ENCODE measurements around the gene NBL1.

Gene NBL1

DNA sequence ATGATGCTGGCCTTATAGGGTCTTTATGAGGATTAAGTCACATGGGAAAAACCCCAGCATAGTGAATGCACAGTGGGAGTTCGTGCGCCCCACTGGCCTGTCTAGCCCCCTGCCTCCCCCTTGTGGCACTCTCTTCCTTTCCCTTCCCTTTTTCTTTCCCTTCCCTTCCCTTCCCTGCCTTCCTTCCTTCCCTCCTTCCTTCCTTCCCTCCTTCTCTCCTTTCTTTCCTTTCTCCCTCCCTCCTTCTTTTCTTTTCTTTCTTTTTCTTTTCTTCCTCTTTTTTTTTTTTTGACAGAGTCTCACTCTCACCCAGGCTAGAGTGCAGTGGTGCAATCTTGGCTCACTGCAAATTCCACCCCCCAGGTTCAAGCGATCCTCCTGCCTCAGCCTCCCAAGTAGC, 59.2 kb downstream of the NBL1 start:
- DNase-seq (ENCODE audit: low spot score), result no peak

DNA sequence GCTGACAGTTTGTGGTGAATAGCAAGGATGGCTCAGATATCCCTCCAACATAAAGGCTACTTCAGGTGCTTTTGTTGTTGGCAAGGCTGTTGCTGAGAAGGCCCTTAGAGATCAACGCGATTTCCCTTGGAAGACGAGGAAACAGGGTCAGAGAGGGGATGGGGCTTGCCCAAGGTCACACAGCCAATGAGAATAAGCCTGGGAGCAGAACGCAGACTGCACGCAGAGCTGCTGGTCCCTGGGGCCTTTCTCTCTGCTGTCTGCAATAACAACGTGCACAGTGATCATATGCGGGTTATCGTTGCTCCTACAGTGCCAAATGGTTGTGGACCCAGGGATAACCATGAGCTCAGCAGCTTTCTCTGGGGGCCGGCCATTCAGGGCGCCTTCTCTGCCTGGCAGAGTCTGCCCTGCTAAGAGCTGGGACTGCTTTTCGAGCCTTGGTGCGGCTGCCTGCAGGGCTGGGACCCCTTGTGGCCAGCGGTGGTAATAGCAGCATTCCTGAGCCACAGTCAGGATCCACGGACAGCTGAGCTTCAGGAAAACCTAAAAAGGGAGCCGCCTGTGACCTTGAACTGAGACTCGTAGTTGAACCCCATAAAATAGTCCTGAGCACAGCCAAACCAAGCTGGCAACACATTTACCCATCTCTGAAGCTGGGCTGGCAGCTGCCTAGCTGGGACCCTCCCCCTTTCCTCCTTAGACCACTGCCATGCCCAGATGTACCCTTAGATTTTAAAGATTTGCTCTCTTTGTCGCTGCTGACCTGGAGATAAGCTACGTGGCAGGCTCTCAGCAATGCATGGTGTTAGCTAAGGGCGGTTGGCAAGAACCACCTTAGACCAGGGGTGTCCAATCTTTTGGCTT, 60.4 kb downstream of the NBL1 start:
- peak; percentile 27 for DNase-seq (ENCODE audit: low spot score)

GRCh38 chr1:19705464-19705863, 61.4 kb downstream of the NBL1 start:
- DNase-seq (ENCODE audit: low spot score), result no peak

DNA sequence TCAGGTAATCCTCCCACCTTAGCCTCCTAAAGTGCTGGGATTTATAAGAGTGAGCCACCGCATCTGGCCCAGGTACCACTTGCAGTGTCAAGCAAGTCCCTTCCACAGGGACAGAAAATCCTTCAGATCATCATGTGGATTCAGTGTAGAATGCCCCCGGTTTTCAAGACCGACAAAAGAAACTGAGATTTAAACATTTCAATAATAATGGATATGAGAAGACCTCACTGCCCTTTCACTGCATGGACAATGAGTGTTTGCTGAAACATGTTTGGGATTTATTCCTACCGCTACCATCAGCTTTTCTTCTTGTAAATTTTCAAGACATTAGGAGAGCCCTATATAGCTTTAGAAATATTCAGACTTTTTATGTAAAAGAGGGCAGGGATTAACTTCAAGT, 62.0 kb downstream of the NBL1 start:
- no peak for DNase-seq (ENCODE audit: low spot score)

Measured in hematopoietic multipotent progenitor cell treated with erythropoietin and hydrocortisone succinate and interleukin-3 and kit ligand, for 17 days (in vitro differentiated cells).